OCI-LY7 (cell line): Measurements from ENCODE around the gene FAM185A.

Experiments used
- CTCF ChIP-seq: fragments of 200-600 bp; sonication (generic); conservative IDR thresholded peaks from 2 replicates; pipeline ENCODE4 v1.5.1; 2014; ENCODE audit warnings: mild to moderate bottlenecking, antibody characterized with exemption, low read length, moderate library complexity, mixed read lengths
- EZH2phosphoT487 ChIP-seq: fragments of 200-600 bp; sonication (generic); IDR thresholded peaks from 2 replicates; pipeline ENCODE4 v1.6.1; 2018; ENCODE audit warnings: low read depth, borderline replicate concordance, mild to moderate bottlenecking, mixed run types, antibody characterized with exemption, low read length, moderate library complexity, mixed read lengths

DNA sequence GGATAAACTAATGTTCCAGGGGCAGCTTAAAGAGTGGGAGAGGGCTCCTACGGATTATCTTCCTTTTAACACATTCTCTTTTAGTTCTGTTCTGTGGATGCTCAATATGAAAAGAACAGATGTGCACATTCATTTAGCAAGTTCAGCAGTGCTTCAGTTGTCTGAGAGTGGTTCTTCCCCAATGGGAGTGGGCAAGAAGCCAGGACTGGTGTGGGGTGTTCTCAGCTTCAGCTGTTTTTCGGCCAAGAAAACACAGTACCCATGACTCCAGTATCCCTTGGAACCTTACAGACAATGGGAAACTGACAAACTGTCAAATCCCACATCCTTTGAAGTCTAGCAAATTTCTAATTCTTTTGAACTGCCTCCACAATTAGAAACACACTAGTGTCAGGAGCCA is 92.5 kb downstream of the FAM185A start:
- TF ChIP-seq CTCF = no peak
- no peak for TF ChIP-seq EZH2phosphoT487
